Body of pancreas (tissue), 4 donors: Measurements from ENCODE around the gene C19orf47.
A peak's percentile ranks its signal among the peaks of the same experiment; 100 is the strongest.

ENCODE experiments used
- CTCF ChIP-seq, 7 experiments: fragments of 450-650 bp in 4 of 7; fragments of 200-600 bp in 3 of 7; sonication (generic) in 3 of 7; IDR thresholded peaks; one replicate each; pipeline ENCODE4 v1.5.1; 2016 to 2019; ENCODE audit warnings: antibody characterized with exemption in 7 of 7
- POLR2A ChIP-seq, 3 donors: fragments of 450-650 bp; IDR thresholded peaks; one replicate each; pipeline ENCODE4 v1.6.1; 2016; ENCODE audit warnings: antibody characterized with exemption in 3 of 3, mild to moderate bottlenecking in 2 of 3

- TF ChIP-seq POLR2A (IDR thresholded peaks at IDR 0.05) (peak in 2 of 3 donors; percentile 61 to 72), CTCF (IDR thresholded peaks at IDR 0.05) (peak in 1 of 7 experiments; percentile 12)
Observed at GRCh38 chr19:40285353-40286234, 62.6 kb downstream of the C19orf47 start.
